ENCODE measurements around the gene GAD2.

DNA sequence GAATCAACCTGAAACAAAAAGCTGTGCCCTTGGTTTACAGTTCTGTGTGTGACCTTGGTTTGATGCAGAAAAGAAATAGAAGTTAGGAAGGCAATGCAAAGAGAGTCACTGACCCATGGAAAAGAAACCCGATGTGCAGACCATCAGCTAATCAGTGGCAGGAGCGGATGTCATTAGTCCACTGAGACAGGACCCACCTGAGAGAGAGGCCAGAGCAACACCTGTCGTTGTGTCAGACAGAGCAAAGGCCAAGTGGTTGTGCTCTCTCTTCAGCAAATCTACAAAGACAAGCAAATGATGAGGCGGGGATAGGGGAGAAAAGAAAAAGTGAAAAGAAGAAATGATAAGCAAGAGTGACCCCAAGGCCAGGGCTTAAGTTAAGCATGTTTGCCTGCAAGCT lies 8.7 kb downstream of the GAD2 start:
- TF ChIP-seq, protein P1, sequence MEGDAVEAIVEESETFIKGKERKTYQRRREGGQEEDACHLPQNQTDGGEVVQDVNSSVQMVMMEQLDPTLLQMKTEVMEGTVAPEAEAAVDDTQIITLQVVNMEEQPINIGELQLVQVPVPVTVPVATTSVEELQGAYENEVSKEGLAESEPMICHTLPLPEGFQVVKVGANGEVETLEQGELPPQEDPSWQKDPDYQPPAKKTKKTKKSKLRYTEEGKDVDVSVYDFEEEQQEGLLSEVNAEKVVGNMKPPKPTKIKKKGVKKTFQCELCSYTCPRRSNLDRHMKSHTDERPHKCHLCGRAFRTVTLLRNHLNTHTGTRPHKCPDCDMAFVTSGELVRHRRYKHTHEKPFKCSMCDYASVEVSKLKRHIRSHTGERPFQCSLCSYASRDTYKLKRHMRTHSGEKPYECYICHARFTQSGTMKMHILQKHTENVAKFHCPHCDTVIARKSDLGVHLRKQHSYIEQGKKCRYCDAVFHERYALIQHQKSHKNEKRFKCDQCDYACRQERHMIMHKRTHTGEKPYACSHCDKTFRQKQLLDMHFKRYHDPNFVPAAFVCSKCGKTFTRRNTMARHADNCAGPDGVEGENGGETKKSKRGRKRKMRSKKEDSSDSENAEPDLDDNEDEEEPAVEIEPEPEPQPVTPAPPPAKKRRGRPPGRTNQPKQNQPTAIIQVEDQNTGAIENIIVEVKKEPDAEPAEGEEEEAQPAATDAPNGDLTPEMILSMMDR (IDR thresholded peaks at IDR 0.05): no peak
- TF ChIP-seq POLR2AphosphoS5 (IDR thresholded peaks at IDR 0.05) (no peak), POLR2A (IDR thresholded peaks at IDR 0.05) (no peak)
